ENCODE data around the gene CACNG4. TPM values are rescaled to one million over a fixed set of nuclear protein-coding genes. Genes with fewer than 3 reads are reported as not detected.

The CACNG4 gene
- total and polyA plus RNA-seq, 9 of the 15 experiments (the other 6 are each of a cell fraction or from before 2014, with no cell fraction given), result 0.07 TPM; not detected in 8

DNA sequence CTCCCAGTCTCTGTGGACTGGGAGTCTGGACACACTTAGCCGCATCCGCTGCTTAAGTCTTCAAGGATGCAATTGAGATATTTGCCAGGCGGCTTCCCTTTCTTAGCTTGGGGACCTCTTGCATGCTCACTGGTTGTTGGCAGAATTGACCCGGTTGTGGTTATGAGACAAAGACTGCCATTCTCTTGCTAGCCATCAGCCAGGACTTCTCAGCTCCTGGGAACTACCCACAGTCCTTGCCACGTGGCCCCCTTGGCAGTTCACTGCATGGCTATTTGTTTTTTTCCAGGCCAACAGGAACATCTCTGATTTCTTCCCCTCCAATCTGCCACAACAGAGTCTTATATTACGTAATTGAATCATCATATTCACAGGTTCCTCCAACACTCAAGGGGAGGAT is 25.5 kb downstream of the CACNG4 start:
- ATAC-seq, result no peak
- BruUV-seq (replicated peaks), result no TSS peak
- no peaks in the 10 kb centered on the region for H3K4me1 ChIP-seq (replicated peaks in 1 of 2; ENCODE audit: control insufficient read depth in 2 of 2, insufficient read depth in 2 of 2, low read length in 2 of 2)
- ChIA-PET CTCF (ENCODE audit: low intra/inter-chr PET ratio) (no interaction called here), POLR2A (no interaction called here)
- no peaks in the 10 kb centered on the region; the same call in 1 of the 2 replicates for H3K9me3 ChIP-seq (replicated peaks; ENCODE audit: control insufficient read depth, insufficient read depth, low read depth, low read length)
- no peak for DNase-seq (ENCODE audit: extremely low read depth in 1 of 4, low spot score in 3 of 4)
- no peak for FAIRE-seq
- H3K27ac ChIP-seq (ENCODE audit: extremely low read depth, low read depth, low read length), result no peak overlapping the region
- no peak overlapping the region for H3K4me3 ChIP-seq
- 2% methylated on average over 6 of the region's 6 CpGs for WGBS (ENCODE audit: insufficient coverage, low coverage, missing lambda C conversion rate)
- H4K20me1 ChIP-seq (replicated peaks; ENCODE audit: control insufficient read depth, insufficient read depth, low read length), result 0 out of 2 replicates have a peak, but pooled peaks cover 4% of the 10 kb centered on the region
- no peak for TF ChIP-seq GABPB2 (CRISPR knock-in tag; conservative IDR thresholded peaks at IDR 0.05)
- TF ChIP-seq HOXB6 (CRISPR knock-in tag; IDR thresholded peaks at IDR 0.05; ENCODE audit: borderline replicate concordance), result no peak
- no peak for TF ChIP-seq TAF9B (IDR thresholded peaks at IDR 0.05; ENCODE audit: partially characterized antibody)
- no peak for TF ChIP-seq SRSF1 (IDR thresholded peaks at IDR 0.05; ENCODE audit: low read depth, low read length)
- no peak for TF ChIP-seq ZNF766 (CRISPR knock-in tag; conservative IDR thresholded peaks at IDR 0.05)
- no peak for TF ChIP-seq TFAM (CRISPR knock-in tag; conservative IDR thresholded peaks at IDR 0.05)
- no peak for TF ChIP-seq GABPA (tag; conservative IDR thresholded peaks at IDR 0.05; ENCODE audit: low read depth)
- TF ChIP-seq, protein P1, sequence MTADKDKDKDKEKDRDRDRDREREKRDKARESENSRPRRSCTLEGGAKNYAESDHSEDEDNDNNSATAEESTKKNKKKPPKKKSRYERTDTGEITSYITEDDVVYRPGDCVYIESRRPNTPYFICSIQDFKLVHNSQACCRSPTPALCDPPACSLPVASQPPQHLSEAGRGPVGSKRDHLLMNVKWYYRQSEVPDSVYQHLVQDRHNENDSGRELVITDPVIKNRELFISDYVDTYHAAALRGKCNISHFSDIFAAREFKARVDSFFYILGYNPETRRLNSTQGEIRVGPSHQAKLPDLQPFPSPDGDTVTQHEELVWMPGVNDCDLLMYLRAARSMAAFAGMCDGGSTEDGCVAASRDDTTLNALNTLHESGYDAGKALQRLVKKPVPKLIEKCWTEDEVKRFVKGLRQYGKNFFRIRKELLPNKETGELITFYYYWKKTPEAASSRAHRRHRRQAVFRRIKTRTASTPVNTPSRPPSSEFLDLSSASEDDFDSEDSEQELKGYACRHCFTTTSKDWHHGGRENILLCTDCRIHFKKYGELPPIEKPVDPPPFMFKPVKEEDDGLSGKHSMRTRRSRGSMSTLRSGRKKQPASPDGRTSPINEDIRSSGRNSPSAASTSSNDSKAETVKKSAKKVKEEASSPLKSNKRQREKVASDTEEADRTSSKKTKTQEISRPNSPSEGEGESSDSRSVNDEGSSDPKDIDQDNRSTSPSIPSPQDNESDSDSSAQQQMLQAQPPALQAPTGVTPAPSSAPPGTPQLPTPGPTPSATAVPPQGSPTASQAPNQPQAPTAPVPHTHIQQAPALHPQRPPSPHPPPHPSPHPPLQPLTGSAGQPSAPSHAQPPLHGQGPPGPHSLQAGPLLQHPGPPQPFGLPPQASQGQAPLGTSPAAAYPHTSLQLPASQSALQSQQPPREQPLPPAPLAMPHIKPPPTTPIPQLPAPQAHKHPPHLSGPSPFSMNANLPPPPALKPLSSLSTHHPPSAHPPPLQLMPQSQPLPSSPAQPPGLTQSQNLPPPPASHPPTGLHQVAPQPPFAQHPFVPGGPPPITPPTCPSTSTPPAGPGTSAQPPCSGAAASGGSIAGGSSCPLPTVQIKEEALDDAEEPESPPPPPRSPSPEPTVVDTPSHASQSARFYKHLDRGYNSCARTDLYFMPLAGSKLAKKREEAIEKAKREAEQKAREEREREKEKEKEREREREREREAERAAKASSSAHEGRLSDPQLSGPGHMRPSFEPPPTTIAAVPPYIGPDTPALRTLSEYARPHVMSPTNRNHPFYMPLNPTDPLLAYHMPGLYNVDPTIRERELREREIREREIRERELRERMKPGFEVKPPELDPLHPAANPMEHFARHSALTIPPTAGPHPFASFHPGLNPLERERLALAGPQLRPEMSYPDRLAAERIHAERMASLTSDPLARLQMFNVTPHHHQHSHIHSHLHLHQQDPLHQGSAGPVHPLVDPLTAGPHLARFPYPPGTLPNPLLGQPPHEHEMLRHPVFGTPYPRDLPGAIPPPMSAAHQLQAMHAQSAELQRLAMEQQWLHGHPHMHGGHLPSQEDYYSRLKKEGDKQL (CRISPR knock-in tag; IDR thresholded peaks at IDR 0.05; ENCODE audit: borderline replicate concordance), result no peak
- TF ChIP-seq SMARCA4 (IDR thresholded peaks at IDR 0.05), result no peak
- no peak for TF ChIP-seq ZEB2 (IDR thresholded peaks at IDR 0.05)
- H3K9me1 ChIP-seq (ENCODE audit: control insufficient read depth, insufficient read depth, low read length), result no peaks in the 10 kb centered on the region
- intact Hi-C loops (cut with micrococcal nuclease) (no loop called here), in situ Hi-C loops (cut with MboI) (no loop called here)
- H3K79me2 ChIP-seq (ENCODE audit: control insufficient read depth, insufficient read depth, low read length), result no peaks in the 10 kb centered on the region
- no peak overlapping the region for H3K4me2 ChIP-seq (ENCODE audit: insufficient read depth, low read length)
- peaks cover 43 to 72% of the 10 kb centered on the region in 2 experiments for H3K27me3 ChIP-seq (ENCODE audit: control insufficient read depth in 2 of 2, insufficient read depth in 2 of 2, low read length in 2 of 2)
- no peak overlapping the region for H3K9ac ChIP-seq (ENCODE audit: insufficient read depth in 1 of 2, low read depth in 2 of 2, low read length in 2 of 2)
- no peaks in the 10 kb centered on the region for H3K36me3 ChIP-seq (ENCODE audit: control insufficient read depth, insufficient read depth, low read length)
- H2AFZ ChIP-seq (ENCODE audit: low read depth, low read length), result no peak overlapping the region

Data from K562 (cell line).